HFFc6 (cell line): ENCODE results near the gene TMEM132D. TPM values are rescaled to one million over a fixed set of nuclear protein-coding genes. Genes with fewer than 3 reads are reported as not detected.

ENCODE experiments used
- DNase-seq: peaks from one replicate; pipeline ENCODE4 v3.0.0-alpha.2; 2018
- H3K27ac Mint-ChIP-seq: 2 replicates; pipeline ENCODE4 v1.8.0; 2020; ENCODE audit warnings: mild to moderate bottlenecking, mixed read lengths
- H3K27me3 Mint-ChIP-seq: 2 replicates; pipeline ENCODE4 v1.8.0; 2021; ENCODE audit warnings: mild to moderate bottlenecking, moderate library complexity, mixed read lengths; ENCODE audit not compliant: insufficient read depth
- H3K36me3 Mint-ChIP-seq: 2 replicates; pipeline ENCODE4 v1.8.0; 2021; ENCODE audit warnings: low read depth, mixed read lengths
- H3K4me1 Mint-ChIP-seq: 2 replicates; pipeline ENCODE4 v1.8.0; 2020; ENCODE audit warnings: low read depth, mixed read lengths
- H3K4me3 Mint-ChIP-seq: 2 replicates; pipeline ENCODE4 v1.8.0; 2020; ENCODE audit warnings: mild to moderate bottlenecking, moderate library complexity, mixed read lengths
- H3K9me3 Mint-ChIP-seq: 2 replicates; pipeline ENCODE4 v1.8.0; 2020; ENCODE audit warnings: mild to moderate bottlenecking, mixed read lengths
- total RNA-seq, 6 experiments: library from RNA; stranded (reverse); fragmentation: NEBNext Ultra II Directional; extraction: Animal tissue kit (Norgen Biotek cat#: 25700); gene quantifications; 2 replicates in 1 of 6; 3 replicates in 5 of 6; pipeline ENCODE4 v1.2.3, GENCODE V29; 2021
- TF ChIP-seq, protein P1 (sequence below): fragments of 200-600 bp; sonication (generic); IDR thresholded peaks from 2 replicates; pipeline ENCODE4 v1.5.0; 2021; ENCODE audit warnings: antibody characterized with exemption, mild to moderate bottlenecking

TMEM132D gene
- total RNA-seq, 6 experiments from 2014 or later, result not detected

DNA sequence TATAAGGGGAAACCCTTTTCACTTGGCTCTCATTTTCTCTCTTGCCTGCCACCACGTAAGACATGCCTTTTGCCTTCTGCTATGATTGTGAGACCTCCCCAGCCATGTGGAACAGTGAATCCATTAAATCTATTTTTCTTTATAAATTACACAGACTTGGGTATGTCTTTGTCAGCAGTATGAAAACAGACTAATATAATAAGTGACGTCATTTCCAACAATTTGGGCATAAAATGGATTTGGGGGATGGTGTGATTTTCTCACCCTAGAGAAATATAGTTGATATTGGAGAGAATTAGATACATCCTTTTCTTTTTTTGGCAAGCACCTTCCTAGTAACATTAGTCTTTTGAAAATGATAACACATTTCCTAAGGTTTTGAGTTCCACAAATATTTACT, 490.5 kb downstream of the TMEM132D start:
- H3K27me3 Mint-ChIP-seq, result no peaks in the 10 kb centered on the region
- H3K27ac Mint-ChIP-seq, result no peak overlapping the region
- no peaks in the 10 kb centered on the region for H3K4me1 Mint-ChIP-seq
- no peak for DNase-seq
- H3K9me3 Mint-ChIP-seq, result peaks cover 60% of the 10 kb centered on the region
- TF ChIP-seq, protein P1, sequence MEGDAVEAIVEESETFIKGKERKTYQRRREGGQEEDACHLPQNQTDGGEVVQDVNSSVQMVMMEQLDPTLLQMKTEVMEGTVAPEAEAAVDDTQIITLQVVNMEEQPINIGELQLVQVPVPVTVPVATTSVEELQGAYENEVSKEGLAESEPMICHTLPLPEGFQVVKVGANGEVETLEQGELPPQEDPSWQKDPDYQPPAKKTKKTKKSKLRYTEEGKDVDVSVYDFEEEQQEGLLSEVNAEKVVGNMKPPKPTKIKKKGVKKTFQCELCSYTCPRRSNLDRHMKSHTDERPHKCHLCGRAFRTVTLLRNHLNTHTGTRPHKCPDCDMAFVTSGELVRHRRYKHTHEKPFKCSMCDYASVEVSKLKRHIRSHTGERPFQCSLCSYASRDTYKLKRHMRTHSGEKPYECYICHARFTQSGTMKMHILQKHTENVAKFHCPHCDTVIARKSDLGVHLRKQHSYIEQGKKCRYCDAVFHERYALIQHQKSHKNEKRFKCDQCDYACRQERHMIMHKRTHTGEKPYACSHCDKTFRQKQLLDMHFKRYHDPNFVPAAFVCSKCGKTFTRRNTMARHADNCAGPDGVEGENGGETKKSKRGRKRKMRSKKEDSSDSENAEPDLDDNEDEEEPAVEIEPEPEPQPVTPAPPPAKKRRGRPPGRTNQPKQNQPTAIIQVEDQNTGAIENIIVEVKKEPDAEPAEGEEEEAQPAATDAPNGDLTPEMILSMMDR, result no peak
- H3K4me3 Mint-ChIP-seq, result no peak overlapping the region
- peaks cover 5% of the 10 kb centered on the region for H3K36me3 Mint-ChIP-seq

- TF ChIP-seq, protein P1, result no peak
- H3K36me3 Mint-ChIP-seq, result peaks cover 5% of the 10 kb centered on the region; the same call in 1 of the 2 replicates
- H3K9me3 Mint-ChIP-seq, result peaks cover 34% of the 10 kb centered on the region
- H3K4me3 Mint-ChIP-seq, result no peak overlapping the region
- H3K27me3 Mint-ChIP-seq, result no peaks in the 10 kb centered on the region
- no peaks in the 10 kb centered on the region for H3K4me1 Mint-ChIP-seq
- H3K27ac Mint-ChIP-seq, result no peak overlapping the region
- no peak for DNase-seq
Measured at GRCh38 chr12:129409281-129409680, 494.5 kb downstream of the TMEM132D start.

GRCh38 chr12:129404556-129404955, 499.3 kb downstream of the TMEM132D start:
- Mint-ChIP-seq H3K9me3 (peaks cover 63% of the 10 kb centered on the region), H3K36me3 (peaks cover 9% of the 10 kb centered on the region), H3K27me3 (no peaks in the 10 kb centered on the region), H3K4me3 (no peak overlapping the region), H3K27ac (no peak overlapping the region), H3K4me1 (no peaks in the 10 kb centered on the region)
- TF ChIP-seq, protein P1, result no peak
- no peak for DNase-seq

DNA sequence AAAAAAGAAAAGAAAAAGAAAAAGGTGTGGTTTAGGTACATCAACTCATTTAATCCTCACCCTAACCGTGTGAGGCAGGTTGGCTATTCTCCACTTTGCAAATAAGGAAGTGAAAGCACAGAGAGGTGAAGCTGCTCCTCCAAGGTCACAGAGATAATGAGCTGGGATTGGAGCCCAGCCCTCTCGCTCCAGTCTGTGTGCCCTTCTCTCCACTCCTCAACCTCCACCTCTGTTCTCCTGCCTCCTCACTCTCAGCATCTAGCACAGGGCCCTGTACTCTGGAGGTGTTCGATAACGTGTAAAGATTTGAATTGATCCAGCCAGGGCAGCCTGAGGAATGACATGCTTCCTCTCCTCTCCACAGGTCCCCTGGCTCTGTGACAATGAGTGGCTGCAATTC, 502.3 kb downstream of the TMEM132D start:
- no peaks in the 10 kb centered on the region for H3K27me3 Mint-ChIP-seq
- no peak overlapping the region for H3K4me3 Mint-ChIP-seq
- H3K36me3 Mint-ChIP-seq, result peaks cover 9% of the 10 kb centered on the region
- H3K9me3 Mint-ChIP-seq, result peaks cover 72% of the 10 kb centered on the region
- TF ChIP-seq, protein P1, result no peak
- no peak for DNase-seq
- no peak overlapping the region for H3K27ac Mint-ChIP-seq
- no peaks in the 10 kb centered on the region for H3K4me1 Mint-ChIP-seq

- Mint-ChIP-seq H3K27me3 (no peaks in the 10 kb centered on the region), H3K4me3 (no peak overlapping the region), H3K9me3 (peaks cover 36% of the 10 kb centered on the region), H3K27ac (no peak overlapping the region), H3K4me1 (no peaks in the 10 kb centered on the region), H3K36me3 (no peaks in the 10 kb centered on the region; the same call in 1 of the 2 replicates)
- TF ChIP-seq, protein P1, result no peak
- no peak for DNase-seq
Measured at GRCh38 chr12:129394177-129394825, 509.5 kb downstream of the TMEM132D start.
